K562 (cell line): ENCODE results near the gene IRF9. TPM values are rescaled to one million over a fixed set of nuclear protein-coding genes. Genes with fewer than 3 reads are reported as not detected.

Experiments used
- ATAC-seq: fragments of 200-7000 bp; cut with Tn5 transposase; 3 replicates; pipeline ENCODE4 v1.9.1; 2020; ENCODE audit warnings: moderate library complexity
- BruUV-seq: library from RNA; stranded (reverse); fragments of 400-500 nt; replicated peaks from 2 replicates; lab custom pipeline; 2021; lab: Mats Ljungman, UMichigan
- CTCF ChIA-PET: fragments of 300-600 bp; formaldehyde crosslinking; extraction: SDS; loops from one replicate; lab custom pipeline; 2021; ENCODE audit warnings: low intra/inter-chr PET ratio; lab: Yijun Ruan, JAX
- POLR2A ChIA-PET: fragments of 300-600, 350-650 bp; sonication (Branson Sonifier 250); formaldehyde crosslinking; extraction: SDS; loops from one replicate; lab custom pipeline; 2021; ENCODE audit warnings: antibody characterized with exemption, inconsistent platforms; lab: Yijun Ruan, JAX
- DNase-seq, 4 experiments: peaks; one replicate each; pipeline versions ENCODE4 v3.0.0 to v3.0.0-alpha.2; 2011 to 2018; ENCODE audit warnings: low spot score in 3 of 4, mixed read lengths in 3 of 4; ENCODE audit errors: extremely low read depth in 1 of 4
- FAIRE-seq: peaks from 2 replicates; lab custom pipeline; 2011; peaks lifted over from hg19 to GRCh38; lab: Jason Lieb, UNC
- H2AFZ ChIP-seq: 2 replicates; pipeline ENCODE4 v1.6.0; 2011; ENCODE audit warnings: low read depth, low read length, control low read depth, inconsistent platforms
- H3K27ac ChIP-seq: fragments of 200-600 bp; 3 replicates; pipeline ENCODE4 v1.8.0; 2011; ENCODE audit warnings: low read depth, mild to moderate bottlenecking, control low read depth, inconsistent platforms, low read length, moderate library complexity, mixed read lengths; ENCODE audit errors: extremely low read depth
- H3K27me3 ChIP-seq, 2 experiments: fragments of 300-600 bp in 1 of 2; 2 replicates in 1 of 2; 3 replicates in 1 of 2; pipeline versions ENCODE4 v1.6.0 to v1.8.0; 2011; ENCODE audit warnings: inconsistent platforms in 2 of 2, low read length in 2 of 2, mild to moderate bottlenecking in 1 of 2, mixed read lengths in 1 of 2, moderate library complexity in 1 of 2; ENCODE audit not compliant: control insufficient read depth in 2 of 2, insufficient read depth in 2 of 2
- H3K36me3 ChIP-seq: fragments of 300-600 bp; 3 replicates; pipeline ENCODE4 v1.8.0; 2011; ENCODE audit warnings: mild to moderate bottlenecking, low read length, inconsistent platforms; ENCODE audit not compliant: control insufficient read depth, insufficient read depth
- H3K4me1 ChIP-seq, 2 experiments: fragments of 200-600 bp in 1 of 2; replicated peaks in 1 of 2; 2 replicates in 1 of 2; 3 replicates in 1 of 2; pipeline versions ENCODE4 v1.5.1 to v1.8.0; 2011; ENCODE audit warnings: inconsistent platforms in 2 of 2, low read length in 2 of 2, mild to moderate bottlenecking in 1 of 2, mixed read lengths in 1 of 2, moderate library complexity in 1 of 2; ENCODE audit not compliant: control insufficient read depth in 2 of 2, insufficient read depth in 2 of 2
- H3K4me2 ChIP-seq: 2 replicates; pipeline ENCODE4 v1.6.1; 2011; ENCODE audit warnings: low read length, control low read depth, inconsistent platforms, mixed read lengths; ENCODE audit not compliant: insufficient read depth
- H3K4me3 ChIP-seq: fragments of 200-600 bp; sonication (generic), shearing (Covaris generic); 2 replicates; pipeline ENCODE4 v1.5.1; 2016; ENCODE audit warnings: control low read depth, inconsistent platforms
- H3K79me2 ChIP-seq: fragments of 200-600 bp; 3 replicates; pipeline ENCODE4 v1.8.0; 2011; ENCODE audit warnings: low read length, inconsistent platforms; ENCODE audit not compliant: control insufficient read depth, insufficient read depth
- H3K9ac ChIP-seq, 2 experiments: 2 replicates each; pipeline versions ENCODE4 v1.6.0 to v1.6.1; 2011; ENCODE audit warnings: low read depth in 2 of 2, low read length in 2 of 2, control low read depth in 1 of 2, inconsistent platforms in 1 of 2, mild to moderate bottlenecking in 1 of 2, mixed read lengths in 1 of 2; ENCODE audit not compliant: insufficient read depth in 1 of 2
- H3K9me1 ChIP-seq: one replicate; pipeline ENCODE4 v1.6.0; 2011; ENCODE audit warnings: inconsistent platforms, mild to moderate bottlenecking, low read length, moderate library complexity; ENCODE audit not compliant: control insufficient read depth, insufficient read depth
- H3K9me3 ChIP-seq: replicated peaks from 2 replicates; pipeline ENCODE4 v1.5.1; 2011; ENCODE audit warnings: low read depth, low read length, inconsistent platforms; ENCODE audit not compliant: control insufficient read depth, insufficient read depth
- H4K20me1 ChIP-seq: replicated peaks from 2 replicates; pipeline ENCODE4 v1.6.1; 2011; ENCODE audit warnings: low read length, inconsistent platforms, mixed read lengths; ENCODE audit not compliant: control insufficient read depth, insufficient read depth
- ZNF232 ChIP-seq: sonication (generic); formaldehyde crosslinking; IDR thresholded peaks from 2 replicates; pipeline ENCODE4 v1.8.0; 2022; ENCODE audit warnings: mild to moderate bottlenecking, missing genetic modification reagents
- ZNF24 ChIP-seq: fragments of 450-650 bp; IDR thresholded peaks from 2 replicates; pipeline ENCODE4 v1.6.1; 2016
- ZNF277 ChIP-seq: fragments of 250-450 bp; sonication (Bioruptor Pico); IDR thresholded peaks from 2 replicates; pipeline ENCODE4 v1.8.0; 2022; ENCODE audit warnings: inconsistent platforms, mild to moderate bottlenecking, moderate library complexity, borderline replicate concordance
- ZNF511 ChIP-seq: sonication (generic); formaldehyde crosslinking; IDR thresholded peaks from 2 replicates; pipeline ENCODE4 v1.8.0; 2022; ENCODE audit warnings: mild to moderate bottlenecking, missing genetic modification reagents
- WGBS: fragments of 100-300 bp; shearing (Covaris generic); methylation state at CpG from one replicate; pipeline ENCODE4 v1.1.6; 2016; ENCODE audit warnings: low coverage, mixed read lengths; ENCODE audit not compliant: insufficient coverage; ENCODE audit errors: missing lambda C conversion rate; 5-methylcytosine and 5-hydroxymethylcytosine counted together
- in situ Hi-C: fragments of 300-500 bp; cut with MboI; formaldehyde crosslinking; loops from 4 replicates; pipeline ENCODE4 v1.15.0; 2018; ENCODE audit warnings: inconsistent platforms, mixed read lengths
- intact Hi-C: fragments of 100-400 bp; cut with micrococcal nuclease; formaldehyde crosslinking; loops from 2 replicates; pipeline ENCODE4 v1.14.2; 2022
- polyA plus RNA-seq, 8 experiments: library from polyadenylated mRNA; depleted of rRNA in 4 of 8; stranded (reverse) in 5 of 8; unstranded in 3 of 8; fragments of >200 nt; fragmentation: Nextera tagmentation in 2 of 8; fragmentation: Illumina TruSeq in 1 of 8; extraction: Ambion mirVana in 2 of 8; extraction: Trizol in 1 of 8; gene quantifications; 2 replicates each; pipeline versions ENCODE4 v1.2.1 to v1.2.3, GENCODE V29; 2011 to 2014; ENCODE audit warnings: inconsistent platforms in 1 of 8, missing spikeins in 1 of 8
- total RNA-seq, 7 experiments: library from RNA; depleted of rRNA in 6 of 7; stranded (reverse); fragments of >200 nt in 6 of 7; fragmentation: Illumina TruSeq in 2 of 7; extraction: Trizol in 2 of 7; gene quantifications; 2 replicates each; pipeline versions ENCODE4 v1.2.1 to v1.2.3, GENCODE V29; 2011 to 2021; ENCODE audit warnings: low replicate concordance in 1 of 7

Gene IRF9
- total and polyA plus RNA-seq, 9 of the 15 experiments (the other 6 are each of a cell fraction or from before 2014, with no cell fraction given) = 0.79 to 14.8 (median 6.1) TPM

- DNase-seq (no peak), ATAC-seq (no peak), FAIRE-seq (no peak)
- Histone ChIP-seq H2AFZ (no peak overlapping the region), H3K9ac (0 out of 4 replicates have a peak overlapping the region, but pooled peaks of 1 of the 2 experiments have one; percentile 35), H3K27ac (no peak overlapping the region), H3K9me3 (no peaks in the 10 kb centered on the region), H3K9me1 (no peaks in the 10 kb centered on the region), H3K4me1 (peaks cover 0 to 11% of the 10 kb centered on the region in 2 experiments; a peak in 2 of 5 replicates), H3K27me3 (no peaks in the 10 kb centered on the region), H3K79me2 (no peaks in the 10 kb centered on the region), H4K20me1 (no peaks in the 10 kb centered on the region), H3K4me3 (no peak overlapping the region), H3K36me3 (peaks cover 68% of the 10 kb centered on the region; the same call in 2 of the 3 replicates), H3K4me2 (no peak overlapping the region)
- no TSS peak for BruUV-seq
- in situ Hi-C loops = no loop called here
- intact Hi-C loops = no loop called here
- ChIA-PET POLR2A (interaction anchor here (1.2 to 1.3 kb wide), 2 partner anchors 8 to 19 kb away, joined by 3 to 4 read pairs; partner anchors contain the start of genes PSME1 and PSME2), CTCF (no interaction called here)
- TF ChIP-seq ZNF277 = no peak
- TF ChIP-seq ZNF232 = no peak
- no peak for TF ChIP-seq ZNF24
- no peak for TF ChIP-seq ZNF511
- WGBS = 98% methylated on average over 10 of the region's 10 CpGs
Measured at GRCh38 chr14:24155100-24155499, 6.0 kb upstream of the IRF9 start.
